Smooth muscle cell (in vitro differentiated cells): Measurements from ENCODE around the gene COL7A1. TPM values are rescaled to one million over a fixed set of nuclear protein-coding genes. Genes with fewer than 3 reads are reported as not detected.
A peak's percentile ranks its signal among the peaks of the same experiment; 100 is the strongest.

Experiments used
- DNase-seq: peaks from one replicate; lab custom pipeline; 2025; ENCODE audit not compliant: unreplicated experiment; lab: John Stamatoyannopoulos, UW
- H2AFZ ChIP-seq: fragments of 200-600 bp; sonication (generic); 2 replicates; pipeline ENCODE4 v1.6.0; 2016; ENCODE audit warnings: antibody characterized with exemption, low read depth, mild to moderate bottlenecking
- H3F3A ChIP-seq: fragments of 200-600 bp; sonication (generic); 2 replicates; pipeline ENCODE4 v1.6.0; 2017; ENCODE audit warnings: antibody characterized with exemption, low read depth
- H3K27ac ChIP-seq: fragments of 200-600 bp; sonication (generic); 2 replicates; pipeline ENCODE4 v1.5.1; 2016; ENCODE audit warnings: low read depth, mild to moderate bottlenecking
- H3K27me3 ChIP-seq: fragments of 200-600 bp; sonication (generic); 2 replicates; pipeline ENCODE4 v1.6.1; 2016; ENCODE audit warnings: low read depth, mild to moderate bottlenecking
- H3K36me3 ChIP-seq: fragments of 200-600 bp; sonication (generic); 2 replicates; pipeline ENCODE4 v1.5.1; 2016; ENCODE audit warnings: low read depth
- H3K4me1 ChIP-seq: fragments of 200-600 bp; sonication (generic); 2 replicates; pipeline ENCODE4 v1.5.1; 2016; ENCODE audit warnings: low read depth
- H3K4me2 ChIP-seq: fragments of 200-600 bp; sonication (generic); 2 replicates; pipeline ENCODE4 v1.6.0; 2016; ENCODE audit warnings: mild to moderate bottlenecking
- H3K4me3 ChIP-seq: fragments of 200-600 bp; sonication (generic); 2 replicates; pipeline ENCODE4 v1.5.1; 2016; ENCODE audit warnings: mild to moderate bottlenecking
- H3K79me2 ChIP-seq: fragments of 200-600 bp; sonication (generic); 2 replicates; pipeline ENCODE4 v1.6.0; 2016; ENCODE audit warnings: low read depth, mild to moderate bottlenecking
- H3K9ac ChIP-seq: fragments of 200-600 bp; sonication (generic); 2 replicates; pipeline ENCODE4 v1.6.0; 2016; ENCODE audit warnings: low read depth
- H3K9me3 ChIP-seq: fragments of 200-600 bp; sonication (generic); replicated peaks from 2 replicates; pipeline ENCODE4 v1.5.1; 2016; ENCODE audit warnings: low read depth
- H4K20me1 ChIP-seq: fragments of 200-600 bp; sonication (generic); 2 replicates; pipeline ENCODE4 v1.6.0; 2016; ENCODE audit warnings: low read depth
- WGBS: methylation state at CpG from one replicate; pipeline ENCODE4 v1.1.7; 2016; ENCODE audit warnings: low lambda C conversion rate; 5-methylcytosine and 5-hydroxymethylcytosine counted together
- polyA plus RNA-seq: library from polyadenylated mRNA; unstranded; fragments of >200 nt; fragmentation: Nextera tagmentation; extraction: Ambion mirVana; gene quantifications from 2 replicates; pipeline ENCODE4 v1.2.1, GENCODE V29; 2016
- total RNA-seq: library from RNA; depleted of rRNA; stranded (reverse); fragments of >200 nt; gene quantifications from 2 replicates; pipeline ENCODE4 v1.2.3, GENCODE V29; 2014
- TF ChIP-seq, protein P1 (sequence below): fragments of 200-600 bp; sonication (generic); IDR thresholded peaks from 2 replicates; pipeline ENCODE4 v1.5.1; 2017; ENCODE audit warnings: borderline replicate concordance, mild to moderate bottlenecking, antibody characterized with exemption; ENCODE audit not compliant: insufficient read depth, poor library complexity, severe bottlenecking

COL7A1 gene
- 45.9 and 57.3 TPM in 2 replicates for total RNA-seq
- 80.7 and 173 TPM in 2 replicates for polyA plus RNA-seq

GRCh38 chr3:48595075-48595525 lies at the start of gene COL7A1:
Gene COL7A1, minus strand, starts transcription at chr3:48595329. Its CDS starts 170 bp downstream, at chr3:48595159.
- Histone ChIP-seq H2AFZ (no peak within 1 kb of the TSS), H3K27ac (peak within 1 kb of the TSS; percentile 100), H3K27me3 (no peaks in the 10 kb centered on the region), H3K4me2 (peak within 1 kb of the TSS; percentile 77), H4K20me1 (peaks cover 32% of the 10 kb centered on the region), H3K4me3 (peak within 1 kb of the TSS; percentile 34), H3K79me2 (peaks cover 15% of the 10 kb centered on the region), H3K4me1 (peaks cover 20% of the 10 kb centered on the region), H3K36me3 (no peaks in the 10 kb centered on the region), H3K9me3 (no peaks in the 10 kb centered on the region), H3F3A (peaks cover 36% of the 10 kb centered on the region), H3K9ac (peak within 1 kb of the TSS; percentile 91)
- TF ChIP-seq, protein P1, sequence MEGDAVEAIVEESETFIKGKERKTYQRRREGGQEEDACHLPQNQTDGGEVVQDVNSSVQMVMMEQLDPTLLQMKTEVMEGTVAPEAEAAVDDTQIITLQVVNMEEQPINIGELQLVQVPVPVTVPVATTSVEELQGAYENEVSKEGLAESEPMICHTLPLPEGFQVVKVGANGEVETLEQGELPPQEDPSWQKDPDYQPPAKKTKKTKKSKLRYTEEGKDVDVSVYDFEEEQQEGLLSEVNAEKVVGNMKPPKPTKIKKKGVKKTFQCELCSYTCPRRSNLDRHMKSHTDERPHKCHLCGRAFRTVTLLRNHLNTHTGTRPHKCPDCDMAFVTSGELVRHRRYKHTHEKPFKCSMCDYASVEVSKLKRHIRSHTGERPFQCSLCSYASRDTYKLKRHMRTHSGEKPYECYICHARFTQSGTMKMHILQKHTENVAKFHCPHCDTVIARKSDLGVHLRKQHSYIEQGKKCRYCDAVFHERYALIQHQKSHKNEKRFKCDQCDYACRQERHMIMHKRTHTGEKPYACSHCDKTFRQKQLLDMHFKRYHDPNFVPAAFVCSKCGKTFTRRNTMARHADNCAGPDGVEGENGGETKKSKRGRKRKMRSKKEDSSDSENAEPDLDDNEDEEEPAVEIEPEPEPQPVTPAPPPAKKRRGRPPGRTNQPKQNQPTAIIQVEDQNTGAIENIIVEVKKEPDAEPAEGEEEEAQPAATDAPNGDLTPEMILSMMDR: no peak
- DNase-seq: no peak
- 34% methylated on average over 26 of the region's 35 CpGs for WGBS

DNA sequence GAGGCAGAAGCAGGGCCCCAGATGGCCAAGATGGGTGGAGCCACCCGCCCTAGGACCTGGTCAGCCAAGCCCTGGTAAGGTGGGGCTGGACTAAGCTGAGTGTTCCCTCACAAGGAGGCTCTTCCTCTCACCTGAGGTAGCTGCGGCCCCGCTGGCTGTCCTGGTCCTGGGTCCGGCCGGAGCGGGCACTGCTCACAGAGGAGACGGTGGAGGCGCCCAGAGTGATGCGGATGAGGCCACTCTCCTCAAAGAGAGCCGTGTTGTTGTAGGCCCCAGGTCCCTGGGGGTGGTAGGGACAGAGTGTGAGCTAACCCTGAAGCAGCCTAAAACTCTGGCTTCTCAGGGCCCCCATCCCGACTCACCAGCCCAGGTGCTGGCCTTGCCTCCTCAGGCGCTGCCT lies 47.5 kb upstream of the COL7A1 start:
- DNase-seq: no peak
- H3K27me3 ChIP-seq: no peaks in the 10 kb centered on the region

DNA sequence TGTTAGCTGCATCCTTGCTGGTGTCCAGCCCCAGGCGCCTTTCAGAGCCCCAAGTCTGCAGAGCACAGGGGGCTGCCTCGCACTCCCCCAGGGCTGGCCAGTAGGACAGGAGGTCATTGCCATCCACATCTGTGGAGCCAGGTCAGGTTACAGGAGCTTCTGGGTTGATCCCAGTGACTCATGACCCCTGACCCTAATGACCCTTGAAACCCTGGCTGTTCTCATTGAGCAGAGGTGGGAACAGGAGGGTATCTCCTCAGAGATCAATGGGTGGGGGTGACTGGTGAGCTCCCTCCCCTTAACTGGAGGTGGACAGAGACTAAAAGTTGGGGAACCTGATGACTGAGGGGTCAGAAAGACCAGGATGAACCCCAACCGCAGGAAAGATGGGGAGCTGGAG lies 46.3 kb upstream of the COL7A1 start:
- WGBS: 100% methylated on average over 3 of the region's 3 CpGs
- Histone ChIP-seq H3K4me2 (no peak overlapping the region), H4K20me1 (no peaks in the 10 kb centered on the region), H3K4me3 (no peak overlapping the region), H3K27ac (no peak overlapping the region), H3F3A (no peaks in the 10 kb centered on the region), H3K36me3 (no peaks in the 10 kb centered on the region), H3K9ac (no peak overlapping the region), H2AFZ (no peak overlapping the region), H3K27me3 (no peaks in the 10 kb centered on the region), H3K4me1 (peaks cover 3% of the 10 kb centered on the region), H3K9me3 (no peaks in the 10 kb centered on the region), H3K79me2 (no peaks in the 10 kb centered on the region)
- TF ChIP-seq, protein P1: no peak
- DNase-seq: no peak

More for the DNA sequence above, 47.5 kb upstream of the COL7A1 start:
- Histone ChIP-seq H3K9me3 (no peaks in the 10 kb centered on the region), H3K36me3 (no peaks in the 10 kb centered on the region), H3F3A (no peaks in the 10 kb centered on the region), H3K9ac (no peak overlapping the region), H3K4me2 (no peak overlapping the region), H3K27ac (no peak overlapping the region), H3K4me1 (no peaks in the 10 kb centered on the region), H4K20me1 (no peaks in the 10 kb centered on the region), H2AFZ (no peak overlapping the region), H3K4me3 (no peak overlapping the region), H3K79me2 (no peaks in the 10 kb centered on the region)
- TF ChIP-seq, protein P1: no peak
- 95% methylated on average over 12 of the region's 12 CpGs for WGBS

GRCh38 chr3:48639944-48640606 lies 44.9 kb upstream of the COL7A1 start:
- TF ChIP-seq, protein P1: no peak
- H3F3A ChIP-seq: no peaks in the 10 kb centered on the region
- H2AFZ ChIP-seq: no peak overlapping the region
- H3K27ac ChIP-seq: no peak overlapping the region
- H3K4me2 ChIP-seq: no peak overlapping the region
- no peaks in the 10 kb centered on the region for H3K36me3 ChIP-seq
- 94% methylated on average over 29 of the region's 38 CpGs for WGBS
- H3K79me2 ChIP-seq: no peaks in the 10 kb centered on the region
- no peak overlapping the region for H3K9ac ChIP-seq
- H3K4me1 ChIP-seq: peaks cover 8% of the 10 kb centered on the region
- no peaks in the 10 kb centered on the region for H3K9me3 ChIP-seq
- no peak overlapping the region for H3K4me3 ChIP-seq
- no peaks in the 10 kb centered on the region for H3K27me3 ChIP-seq
- H4K20me1 ChIP-seq: no peaks in the 10 kb centered on the region
- DNase-seq: no peak
